ENCODE results near the gene PRKN.

PRKN gene

DNA sequence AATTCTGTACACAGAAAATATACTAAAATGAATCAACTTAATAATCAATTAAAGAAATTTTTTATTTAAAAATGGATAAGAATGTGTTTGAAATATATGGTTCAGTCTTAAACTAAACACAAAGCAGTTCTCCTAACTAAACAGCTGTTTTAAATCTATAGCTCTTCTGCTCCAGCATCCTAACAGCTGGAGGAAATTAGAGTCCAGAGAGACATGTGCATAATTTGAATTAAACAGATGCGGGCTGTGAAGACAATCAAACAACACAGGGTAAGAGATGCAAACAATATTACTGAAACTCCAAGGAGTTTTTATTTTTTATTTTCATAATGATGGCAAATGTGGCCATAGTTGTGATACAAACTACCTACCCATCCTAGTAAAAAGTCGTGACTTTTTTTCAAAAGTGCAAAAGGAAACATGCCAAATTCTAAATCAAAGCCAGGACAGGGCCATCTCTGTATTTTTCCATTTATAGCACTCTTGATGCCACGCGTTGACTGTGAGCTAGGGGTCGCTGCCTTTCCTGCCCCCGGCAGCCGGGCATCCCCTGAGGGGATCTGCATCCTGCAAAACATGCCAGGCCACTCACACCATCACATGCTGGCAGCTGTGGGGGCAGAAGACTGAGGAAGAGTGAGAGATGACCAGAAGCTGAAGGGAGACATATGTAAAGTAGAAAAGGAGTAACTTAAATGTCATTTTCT lies 310.6 kb downstream of the PRKN start:
- no peak overlapping the region for H3K27ac ChIP-seq (ENCODE audit: low read depth, low read length, poor library complexity, severe bottlenecking)
- no peaks in the 10 kb centered on the region for H3K79me2 ChIP-seq (ENCODE audit: insufficient read depth, low read length)
- H2AFZ ChIP-seq (ENCODE audit: low read length) = no peak overlapping the region
- no peak overlapping the region for H3K9ac ChIP-seq (ENCODE audit: low read length)
- TF ChIP-seq, protein P1, sequence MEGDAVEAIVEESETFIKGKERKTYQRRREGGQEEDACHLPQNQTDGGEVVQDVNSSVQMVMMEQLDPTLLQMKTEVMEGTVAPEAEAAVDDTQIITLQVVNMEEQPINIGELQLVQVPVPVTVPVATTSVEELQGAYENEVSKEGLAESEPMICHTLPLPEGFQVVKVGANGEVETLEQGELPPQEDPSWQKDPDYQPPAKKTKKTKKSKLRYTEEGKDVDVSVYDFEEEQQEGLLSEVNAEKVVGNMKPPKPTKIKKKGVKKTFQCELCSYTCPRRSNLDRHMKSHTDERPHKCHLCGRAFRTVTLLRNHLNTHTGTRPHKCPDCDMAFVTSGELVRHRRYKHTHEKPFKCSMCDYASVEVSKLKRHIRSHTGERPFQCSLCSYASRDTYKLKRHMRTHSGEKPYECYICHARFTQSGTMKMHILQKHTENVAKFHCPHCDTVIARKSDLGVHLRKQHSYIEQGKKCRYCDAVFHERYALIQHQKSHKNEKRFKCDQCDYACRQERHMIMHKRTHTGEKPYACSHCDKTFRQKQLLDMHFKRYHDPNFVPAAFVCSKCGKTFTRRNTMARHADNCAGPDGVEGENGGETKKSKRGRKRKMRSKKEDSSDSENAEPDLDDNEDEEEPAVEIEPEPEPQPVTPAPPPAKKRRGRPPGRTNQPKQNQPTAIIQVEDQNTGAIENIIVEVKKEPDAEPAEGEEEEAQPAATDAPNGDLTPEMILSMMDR (IDR thresholded peaks at IDR 0.05; ENCODE audit: low read length) = peak; percentile 31; the same call in 1 of the 2 replicates
- no peak for TF ChIP-seq EZH2 (IDR thresholded peaks at IDR 0.05; ENCODE audit: borderline replicate concordance, low read length)
- no peaks in the 10 kb centered on the region for H3K4me1 ChIP-seq (ENCODE audit: insufficient read depth, low read length, severe bottlenecking)
- no peaks in the 10 kb centered on the region for H3K9me3 ChIP-seq (ENCODE audit: low read length)
- no peaks in the 10 kb centered on the region for H3K9me2 ChIP-seq (ENCODE audit: low read depth, low read length)
- no peaks in the 10 kb centered on the region for H3K36me3 ChIP-seq (ENCODE audit: insufficient read depth, low read length)
- no peaks in the 10 kb centered on the region for H4K20me1 ChIP-seq (ENCODE audit: insufficient read depth, low read length)
- H3K27me3 ChIP-seq (ENCODE audit: insufficient read depth, low read length) = no peaks in the 10 kb centered on the region
- H3K4me2 ChIP-seq (ENCODE audit: low read length) = no peak overlapping the region
- no peak overlapping the region for H3K4me3 ChIP-seq (ENCODE audit: low read depth, low read length, poor library complexity, severe bottlenecking)
- no peaks in the 10 kb centered on the region for H3F3A ChIP-seq (ENCODE audit: insufficient read depth, low read length)

DNA sequence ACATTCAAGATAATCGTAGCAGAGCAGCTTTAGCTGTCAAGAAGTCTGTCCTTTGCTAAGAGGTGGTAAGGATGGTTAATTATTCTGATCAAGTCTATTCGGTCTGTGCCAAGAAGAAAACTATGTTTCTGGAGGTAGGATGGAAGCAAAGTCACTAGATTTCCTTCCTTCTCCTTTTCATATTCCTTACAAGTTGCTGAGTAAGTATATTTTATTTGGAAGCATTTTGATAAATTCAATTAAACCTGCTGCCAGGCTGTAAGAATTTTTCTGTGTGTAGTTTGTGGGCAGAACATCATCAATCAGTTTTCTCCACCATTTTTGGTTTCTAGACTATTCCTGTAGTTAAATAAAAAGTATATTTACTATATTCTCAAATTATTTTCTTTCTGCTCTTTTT lies 311.3 kb downstream of the PRKN start:
- no peak overlapping the region for H3K4me2 ChIP-seq (ENCODE audit: low read length)
- H3K9me2 ChIP-seq (ENCODE audit: low read depth, low read length) = no peaks in the 10 kb centered on the region
- H2AFZ ChIP-seq (ENCODE audit: low read length) = no peak overlapping the region
- no peak overlapping the region for H3K27ac ChIP-seq (ENCODE audit: low read depth, low read length, poor library complexity, severe bottlenecking)
- H3K27me3 ChIP-seq (ENCODE audit: insufficient read depth, low read length) = no peaks in the 10 kb centered on the region
- no peaks in the 10 kb centered on the region for H3K36me3 ChIP-seq (ENCODE audit: insufficient read depth, low read length)
- H3K79me2 ChIP-seq (ENCODE audit: insufficient read depth, low read length) = no peaks in the 10 kb centered on the region
- no peak overlapping the region for H3K4me3 ChIP-seq (ENCODE audit: low read depth, low read length, poor library complexity, severe bottlenecking)
- H3K9me3 ChIP-seq (ENCODE audit: low read length) = no peaks in the 10 kb centered on the region
- no peak for TF ChIP-seq EZH2 (IDR thresholded peaks at IDR 0.05; ENCODE audit: borderline replicate concordance, low read length)
- H3K4me1 ChIP-seq (ENCODE audit: insufficient read depth, low read length, severe bottlenecking) = no peaks in the 10 kb centered on the region
- no peaks in the 10 kb centered on the region for H4K20me1 ChIP-seq (ENCODE audit: insufficient read depth, low read length)
- H3K9ac ChIP-seq (ENCODE audit: low read length) = no peak overlapping the region
- H3F3A ChIP-seq (ENCODE audit: insufficient read depth, low read length) = no peaks in the 10 kb centered on the region

DNA sequence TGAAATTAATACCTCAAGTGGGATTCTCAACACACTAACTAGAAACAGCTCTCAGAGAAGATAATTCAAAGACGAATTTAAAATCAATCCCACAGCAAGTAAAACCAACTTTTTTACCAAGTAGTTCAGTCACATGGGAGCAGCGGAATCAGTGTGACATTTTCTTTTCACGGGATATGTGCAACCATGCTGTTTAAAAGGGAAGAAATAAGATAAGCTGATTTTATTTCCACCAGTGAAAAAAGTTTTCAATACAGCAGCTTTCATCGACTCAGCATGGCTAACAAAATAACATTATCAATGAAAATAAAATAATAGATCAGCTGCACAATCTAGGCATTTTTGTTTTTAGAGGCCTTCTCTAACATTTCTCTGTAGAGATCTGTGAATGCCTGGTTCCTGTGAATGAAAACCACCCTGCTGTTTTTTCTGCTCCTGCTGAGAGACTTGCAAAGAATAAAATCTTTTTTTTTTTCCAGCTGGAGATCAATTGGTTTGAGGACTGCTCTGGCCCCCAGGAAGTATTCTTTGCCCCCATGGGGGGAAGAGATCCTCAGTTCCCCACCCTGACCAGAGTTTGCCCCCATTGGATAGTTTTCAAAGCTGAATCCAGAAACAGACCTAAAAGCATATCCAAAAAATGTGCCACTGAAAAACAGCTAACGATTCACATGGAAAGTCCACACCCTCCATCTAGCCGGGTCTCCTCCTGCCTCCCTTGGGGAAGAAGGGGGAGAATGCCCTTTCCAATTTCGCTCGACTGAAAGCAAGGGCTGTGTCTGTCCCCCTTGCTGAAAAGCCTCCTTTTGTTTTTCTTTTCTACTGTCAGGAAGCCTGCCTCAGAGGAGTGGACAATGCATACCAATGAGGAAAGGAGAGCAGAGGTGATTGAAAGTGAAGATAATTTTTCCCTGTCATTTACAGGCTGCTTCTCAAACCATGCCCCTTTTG lies 317.6 kb downstream of the PRKN start:
- no peak overlapping the region for H3K4me3 ChIP-seq (ENCODE audit: low read depth, low read length, poor library complexity, severe bottlenecking)
- no peaks in the 10 kb centered on the region for H3K4me1 ChIP-seq (ENCODE audit: insufficient read depth, low read length, severe bottlenecking)
- no peaks in the 10 kb centered on the region for H3F3A ChIP-seq (ENCODE audit: insufficient read depth, low read length)
- no peaks in the 10 kb centered on the region for H3K27me3 ChIP-seq (ENCODE audit: insufficient read depth, low read length)
- TF ChIP-seq, protein P1 (IDR thresholded peaks at IDR 0.05; ENCODE audit: low read length) = no peak
- TF ChIP-seq EZH2 (IDR thresholded peaks at IDR 0.05; ENCODE audit: borderline replicate concordance, low read length) = no peak
- H3K36me3 ChIP-seq (ENCODE audit: insufficient read depth, low read length) = no peaks in the 10 kb centered on the region
- H3K79me2 ChIP-seq (ENCODE audit: insufficient read depth, low read length) = no peaks in the 10 kb centered on the region
- H3K9me3 ChIP-seq (ENCODE audit: low read length) = no peaks in the 10 kb centered on the region
- no peak overlapping the region for H3K27ac ChIP-seq (ENCODE audit: low read depth, low read length, poor library complexity, severe bottlenecking)
- no peaks in the 10 kb centered on the region for H3K9me2 ChIP-seq (ENCODE audit: low read depth, low read length)
- H3K4me2 ChIP-seq (ENCODE audit: low read length) = no peak overlapping the region
- no peak overlapping the region for H3K9ac ChIP-seq (ENCODE audit: low read length)
- H4K20me1 ChIP-seq (ENCODE audit: insufficient read depth, low read length) = no peaks in the 10 kb centered on the region
- no peak overlapping the region for H2AFZ ChIP-seq (ENCODE audit: low read length)

All from OCI-LY1 (cell line).